ENCODE results near the gene SMIM22. TPM values are rescaled to one million over a fixed set of nuclear protein-coding genes. Genes with fewer than 3 reads are reported as not detected.

Gene SMIM22
- total RNA-seq, 2 experiments from 2014 or later: not detected

Other genes with a start within 250 kb of the SMIM22 start
- under 1 TPM in 1 of 2 experiments, not detected in 1; 0.05 TPM for gene C16orf96, start 239.0 kb upstream of the SMIM22 start, total RNA-seq
- 10 to 100 TPM; 15.9 to 19.3 TPM for gene UBALD1, start 180.5 kb upstream of the SMIM22 start, total RNA-seq
- gene MGRN1, start 170.5 kb upstream of the SMIM22 start, total RNA-seq: 10 to 100 TPM; 71.8 to 73.3 TPM
- gene NUDT16L1, start 101.8 kb upstream of the SMIM22 start, total RNA-seq: 10 to 100 TPM; 24.2 to 25.5 TPM
- gene ANKS3, start 61.1 kb upstream of the SMIM22 start, total RNA-seq: 10 to 100 TPM in 1 of 2 experiments, 1 to 10 TPM in 1; 10.0 to 10.2 TPM
- not detected for gene DNAAF8, start 60.8 kb upstream of the SMIM22 start, total RNA-seq
- gene ZNF500, start 28.2 kb upstream of the SMIM22 start, total RNA-seq: 10 to 100 TPM; 14.7 to 15.3 TPM
- gene SEPTIN12, start 7.0 kb upstream of the SMIM22 start, total RNA-seq: not detected
- gene ROGDI, start 7.3 kb downstream of the SMIM22 start, total RNA-seq: 1 to 10 TPM; 5.9 to 6.9 TPM
- gene GLYR1, start 51.9 kb downstream of the SMIM22 start, total RNA-seq: 10 to 100 TPM; 80.4 to 85.4 TPM
- 10 to 100 TPM; 39.2 to 39.6 TPM for gene UBN1, start 52.1 kb downstream of the SMIM22 start, total RNA-seq
- gene PPL, start 141.8 kb downstream of the SMIM22 start, total RNA-seq: under 1 TPM in 1 of 2 experiments, not detected in 1; 0.08 TPM
- under 1 TPM in 1 of 2 experiments, not detected in 1; 0.03 TPM for gene SEC14L5, start 163.0 kb downstream of the SMIM22 start, total RNA-seq
- gene NAGPA, start 238.6 kb downstream of the SMIM22 start, total RNA-seq: 10 to 100 TPM; 12.5 to 12.8 TPM

Measured in activated CD4-positive, alpha-beta memory T cell treated with anti-CD3 and anti-CD28 coated beads, Interleukin-2, amount 10 ng/mL, durations not matched to agents 7 days and 5 days (primary cell).